GM19467 (cell line): Measurements from ENCODE around the gene ZNF391.
"Not testable (repeated sequence)": the region's sequence is repeated elsewhere in the genome, so short reads cannot be mapped to it uniquely, and the experiment has no call there.

ENCODE experiments used
- ATAC-seq: cut with Tn5 transposase; IDR thresholded peaks from one replicate; pipeline ENCODE4 v1.9.1; 2021; ENCODE audit warnings: mild to moderate bottlenecking, moderate library complexity; ENCODE audit not compliant: unreplicated experiment

The ZNF391 gene

DNA sequence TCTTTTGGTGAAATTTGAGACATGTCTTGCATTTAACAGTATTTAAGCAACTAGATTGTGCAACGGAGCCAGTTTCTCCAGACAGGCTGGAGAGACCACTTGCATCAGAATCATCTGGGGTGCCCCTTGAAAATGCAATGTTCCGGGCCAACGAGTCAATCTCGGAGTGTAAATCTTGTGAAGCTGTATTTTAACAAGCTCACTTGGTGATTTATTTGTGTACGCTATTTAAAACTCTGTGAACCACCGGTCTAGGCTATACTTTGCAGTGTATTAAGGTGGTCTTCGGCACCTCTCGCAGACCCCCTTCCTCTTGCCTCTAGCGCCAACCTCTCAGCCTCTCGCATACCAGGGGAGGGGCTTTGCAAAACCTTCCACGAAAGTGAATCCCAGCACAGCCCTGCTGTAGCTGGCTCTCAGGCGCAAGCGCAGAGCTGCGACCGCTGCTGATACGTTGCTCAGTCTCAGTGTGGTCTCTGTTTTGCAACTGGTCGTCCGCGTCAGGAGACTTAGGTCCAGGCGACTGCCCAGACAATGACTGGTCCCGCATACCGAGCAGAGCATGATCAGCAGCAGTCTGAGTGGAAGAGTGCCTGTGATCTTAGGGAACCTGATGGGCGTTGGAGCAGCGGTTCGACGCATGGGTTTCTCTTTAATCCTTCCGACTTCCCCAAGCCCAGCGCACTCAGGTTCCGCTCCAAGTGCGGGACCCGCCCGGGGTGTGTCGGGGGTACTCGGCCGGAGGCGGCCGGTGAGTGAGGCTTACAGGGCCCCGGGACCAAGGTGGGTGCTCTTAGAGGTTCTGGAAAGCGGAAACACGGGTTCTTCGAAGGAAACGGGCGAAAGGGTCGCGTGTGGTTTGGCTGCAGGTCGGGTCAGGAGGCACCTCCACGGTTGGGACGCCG is at the start of gene ZNF391:
TSS of gene ZNF391 (plus strand) at position 467 of the 905 bp plus-strand sequence. CDS start 11,612 bp downstream, outside the sequence.
- peak; percentile 85 for ATAC-seq

DNA sequence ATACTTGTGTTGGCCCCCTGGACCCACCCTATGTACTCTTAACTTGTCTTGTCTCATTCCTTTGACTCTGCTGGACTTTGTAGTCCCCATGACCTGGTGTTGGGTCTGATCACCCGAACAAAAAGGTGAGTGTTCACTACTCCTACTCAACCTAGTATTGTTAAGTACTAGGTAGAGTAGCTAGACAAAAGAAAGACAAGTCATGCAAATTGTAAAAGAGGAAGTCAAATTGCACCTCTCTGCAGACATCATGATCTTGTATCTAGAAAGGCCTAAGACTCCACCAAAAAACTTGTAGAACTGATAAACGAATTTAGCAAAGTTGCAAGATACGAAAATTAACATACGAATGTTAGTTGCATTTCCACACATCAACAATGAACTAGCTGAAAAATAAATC is 35.7 kb upstream of the ZNF391 start:
- no peak for ATAC-seq

DNA sequence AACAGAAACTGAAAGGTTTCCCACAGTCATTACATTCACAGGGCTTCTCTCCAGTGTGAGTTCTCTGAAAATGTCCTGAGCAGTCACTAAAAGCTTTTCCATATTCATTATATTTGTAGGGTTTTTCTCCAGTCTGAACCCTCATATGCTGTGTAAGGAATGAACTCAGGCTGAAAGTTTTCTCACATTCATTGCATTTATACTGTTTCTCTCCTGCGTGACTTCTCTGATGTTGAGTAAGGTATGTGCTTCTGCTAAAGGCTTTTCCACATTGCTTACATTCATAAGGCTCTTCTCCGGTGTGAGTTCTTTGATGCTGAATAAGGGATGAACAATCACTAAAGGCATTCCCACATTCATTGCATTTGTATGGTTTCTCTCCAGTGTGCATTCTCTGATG is 29.8 kb upstream of the ZNF391 start:
- no peak for ATAC-seq

DNA sequence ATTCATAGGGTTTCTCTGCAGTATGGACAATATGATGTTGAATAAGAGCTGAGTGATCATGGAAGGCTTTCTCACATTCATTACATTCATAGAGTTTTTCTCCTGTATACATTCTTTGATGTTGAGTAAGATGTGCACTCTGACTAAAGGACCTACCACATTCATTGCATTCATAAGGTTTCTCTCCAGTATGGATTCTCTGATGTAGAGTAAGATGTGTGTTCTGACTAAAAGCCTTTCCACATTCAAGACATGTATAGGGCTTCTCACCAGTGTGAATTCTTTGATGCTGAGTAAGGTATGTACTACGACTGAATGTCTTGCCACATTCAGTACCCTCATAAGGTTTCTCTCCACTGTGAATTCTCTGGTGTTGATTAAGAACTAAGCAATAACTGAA is 29.3 kb upstream of the ZNF391 start:
- no peak for ATAC-seq

DNA sequence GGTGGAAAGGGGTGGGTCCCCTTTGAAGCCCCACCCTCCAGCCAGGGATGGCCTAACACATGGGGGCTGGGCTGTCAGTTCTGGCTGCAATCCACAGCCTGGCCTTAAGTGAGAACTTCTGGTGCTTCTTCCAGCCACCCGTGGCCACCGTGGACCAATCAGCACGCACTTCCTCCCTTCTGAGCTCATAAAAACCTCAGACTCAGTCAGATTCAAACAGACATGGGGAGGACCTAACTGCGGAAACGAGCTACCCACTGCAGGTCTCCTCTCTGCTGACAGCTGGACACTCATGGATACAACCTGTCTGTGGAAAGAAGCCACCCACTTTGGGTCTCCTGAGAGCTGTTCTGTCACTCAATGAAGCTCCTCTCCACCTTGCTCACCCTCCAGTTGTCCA is 20.4 kb upstream of the ZNF391 start:
- no peak for ATAC-seq

DNA sequence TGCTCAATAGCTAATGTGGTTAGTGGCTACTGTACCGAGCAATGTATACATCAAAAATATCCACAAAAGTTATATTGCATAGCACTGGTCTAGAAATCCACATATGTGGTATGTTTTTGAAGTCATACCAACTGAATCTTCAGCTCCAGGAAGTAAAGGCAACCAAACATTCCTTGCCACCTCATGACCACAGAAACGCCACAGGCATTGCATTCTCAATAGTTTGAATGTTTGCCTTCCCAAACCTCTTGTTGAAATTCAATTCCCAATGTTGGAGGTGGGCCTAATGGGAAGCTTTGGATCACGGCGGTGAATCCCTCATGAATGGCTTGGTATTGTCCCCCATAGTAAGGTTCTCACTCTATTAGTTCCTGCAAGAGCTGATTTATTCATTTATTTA is 18.2 kb upstream of the ZNF391 start:
- no peak for ATAC-seq

DNA sequence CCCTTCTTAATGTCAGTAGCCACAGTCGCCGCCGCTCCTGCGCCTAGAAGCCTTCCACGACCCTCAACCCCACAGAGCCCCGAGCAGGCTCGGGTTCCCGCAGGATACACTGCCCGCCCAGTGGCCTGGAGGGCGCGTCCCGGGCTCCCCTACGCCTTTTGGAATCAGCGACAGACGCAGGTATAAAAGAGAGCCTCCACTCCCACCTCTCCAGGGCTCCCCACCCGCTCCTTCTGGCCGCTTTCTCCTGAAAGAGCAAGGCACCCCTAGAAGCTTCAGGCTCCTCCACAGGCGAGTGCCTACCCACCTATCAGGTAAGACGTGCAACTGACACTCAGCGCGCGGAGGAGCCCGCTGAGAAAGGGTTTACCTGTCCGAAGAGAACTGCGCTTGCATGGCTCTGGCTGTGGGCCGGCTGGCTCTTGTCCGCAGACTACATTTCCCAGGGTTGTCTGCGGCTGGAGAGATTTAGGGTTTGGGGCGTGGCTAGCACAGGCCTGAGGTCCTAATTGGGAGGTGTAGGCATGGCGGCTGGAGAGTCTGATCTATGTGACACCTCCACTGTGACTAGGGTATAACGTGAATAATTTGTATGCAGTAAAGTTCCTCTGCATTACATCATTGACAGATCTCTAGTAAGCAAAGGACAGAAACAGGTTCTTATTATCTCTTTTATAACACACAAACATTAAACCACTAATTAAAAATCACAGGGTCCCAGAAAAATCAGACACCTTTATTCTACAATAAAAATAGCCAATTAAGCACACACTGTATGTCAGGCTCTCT is 13.5 kb upstream of the ZNF391 start:
- ATAC-seq: no peak

DNA sequence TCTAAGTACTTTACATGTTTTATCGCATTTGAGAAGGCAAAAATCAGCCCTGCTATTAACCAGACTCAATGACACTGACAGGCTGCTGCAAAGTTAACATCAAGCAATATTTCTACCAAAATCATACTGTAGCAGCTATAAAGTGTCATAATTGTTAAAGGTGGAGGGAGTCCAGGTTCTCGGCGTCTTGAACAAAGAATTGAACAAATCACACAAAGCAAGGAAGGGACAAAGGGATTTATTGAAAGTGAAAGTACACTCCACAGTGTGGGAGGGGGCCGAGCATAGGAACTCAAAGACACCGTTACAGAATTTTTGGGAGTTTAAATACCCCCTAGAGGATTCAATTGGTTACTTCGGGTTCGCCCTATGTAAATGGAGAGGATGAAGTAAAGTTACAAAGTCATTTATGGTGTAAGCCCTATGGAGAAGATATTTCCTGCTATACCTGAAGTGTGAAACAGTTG is 12.9 kb upstream of the ZNF391 start:
- ATAC-seq: no peak

DNA sequence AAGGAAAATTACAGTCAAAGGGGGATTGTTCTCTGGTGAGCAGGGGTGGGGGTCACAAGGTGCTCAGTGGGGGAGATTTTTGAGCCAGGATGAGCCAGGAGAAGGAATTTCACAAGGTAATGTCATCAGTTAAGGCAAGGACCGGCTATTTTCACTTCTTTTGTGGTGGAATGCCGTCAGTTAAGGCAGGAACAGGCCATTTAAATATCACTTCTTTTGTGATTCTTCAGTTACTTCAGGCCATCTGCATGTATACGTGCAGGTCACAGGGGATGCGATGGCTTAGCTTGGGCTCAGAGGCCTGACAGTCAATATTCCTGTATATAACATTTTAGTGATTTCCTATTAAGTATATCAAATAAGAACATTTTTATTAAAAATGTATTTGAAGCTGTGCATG is 10.2 kb upstream of the ZNF391 start:
- not testable (repeated sequence) for ATAC-seq

DNA sequence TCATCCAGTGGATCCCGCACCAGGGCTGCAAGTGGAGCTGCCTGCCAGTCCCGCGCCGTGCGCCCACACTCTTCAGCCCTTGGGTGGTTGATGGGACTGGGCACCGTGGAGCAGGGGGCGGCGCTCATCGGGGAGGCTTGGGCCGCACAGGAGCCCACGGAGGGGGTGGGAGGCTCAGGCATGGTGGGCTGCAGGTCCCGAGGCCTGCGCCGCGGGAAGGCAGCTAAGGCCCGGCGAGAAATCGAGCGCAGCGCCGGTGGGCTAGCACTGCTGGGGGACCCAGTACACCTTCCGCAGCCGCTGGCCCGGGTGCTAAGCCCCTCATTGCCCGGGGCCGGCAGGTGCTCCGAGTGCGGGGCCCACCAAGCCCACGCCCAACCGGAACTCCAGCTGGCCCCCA is 7.6 kb upstream of the ZNF391 start:
- ATAC-seq: not testable (repeated sequence)

DNA sequence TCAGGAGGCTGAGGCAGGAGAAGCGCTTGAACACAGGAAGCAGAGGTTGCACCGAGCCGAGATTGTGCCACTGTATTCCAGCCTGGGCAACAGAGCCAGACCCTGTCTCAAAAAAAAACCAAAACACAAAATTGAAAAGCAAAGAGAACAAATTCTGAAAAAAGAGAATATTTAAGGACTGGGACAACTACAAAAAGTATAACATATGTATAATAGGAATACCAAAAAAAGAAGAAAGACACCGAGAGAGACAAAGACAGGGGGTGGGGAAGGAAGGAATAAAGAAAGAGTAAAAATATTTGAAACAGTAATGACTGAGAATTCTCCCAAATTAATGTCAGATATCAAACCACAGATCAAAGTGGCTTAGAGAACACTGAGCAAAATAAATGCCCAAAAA is 5.5 kb upstream of the ZNF391 start:
- no peak for ATAC-seq

DNA sequence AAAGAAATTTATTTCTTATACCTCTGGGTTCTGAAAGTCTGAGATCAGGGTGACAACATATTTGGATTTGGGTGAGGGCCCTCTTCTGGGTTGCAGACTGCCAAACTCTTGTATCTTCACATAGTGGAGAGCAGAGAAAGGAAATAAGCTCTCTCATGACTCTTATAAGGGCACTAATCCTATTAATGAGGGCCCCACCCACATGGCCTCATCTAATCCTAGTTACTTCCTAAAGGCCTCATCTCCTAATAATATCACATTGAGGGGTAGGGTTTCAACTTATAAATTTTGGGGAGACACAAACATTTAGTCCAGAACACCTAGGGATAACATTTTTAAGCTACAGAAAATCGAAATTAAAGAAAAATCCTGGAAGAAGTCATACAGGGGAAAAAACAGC is 5.1 kb upstream of the ZNF391 start:
- no peak for ATAC-seq

DNA sequence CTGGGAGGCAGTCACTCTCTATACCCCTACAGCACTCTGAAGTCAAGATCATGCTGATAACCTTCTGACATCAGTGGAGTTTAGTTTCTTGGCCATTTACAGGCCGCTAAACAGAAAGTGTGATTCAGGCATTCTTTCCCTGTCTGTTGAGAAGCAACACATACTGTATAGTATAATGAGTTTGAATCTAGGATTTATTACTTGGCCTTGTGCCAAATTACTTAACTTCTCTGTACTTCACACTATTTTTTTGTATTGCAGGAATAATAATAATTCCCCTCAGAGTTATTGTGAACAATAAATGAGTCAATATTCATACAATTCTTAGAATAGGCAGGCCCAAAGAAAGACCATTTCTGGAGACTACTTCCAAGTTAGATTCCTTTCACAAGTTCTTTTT is 4.1 kb downstream of the ZNF391 start:
- no peak for ATAC-seq

DNA sequence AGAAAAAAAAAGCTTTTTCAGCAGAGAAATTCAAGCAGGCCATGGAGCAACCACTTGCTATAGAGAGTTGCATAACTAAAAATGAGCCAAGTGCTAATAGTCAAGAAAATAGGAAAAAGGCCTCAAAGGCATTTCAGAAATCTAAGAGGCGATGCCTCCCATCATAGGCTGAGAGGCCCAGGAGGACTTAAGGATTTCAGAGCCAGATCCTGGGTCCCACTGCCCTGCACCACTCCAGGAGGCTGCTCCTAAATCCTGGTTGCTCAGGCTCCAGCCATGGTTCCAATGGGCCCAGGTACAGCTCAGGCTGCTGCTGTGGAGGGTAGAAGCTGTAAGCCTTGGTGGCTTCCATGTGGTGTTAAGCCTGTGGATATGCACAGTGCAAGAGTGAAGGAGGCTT is 5.5 kb downstream of the ZNF391 start:
- no peak for ATAC-seq

DNA sequence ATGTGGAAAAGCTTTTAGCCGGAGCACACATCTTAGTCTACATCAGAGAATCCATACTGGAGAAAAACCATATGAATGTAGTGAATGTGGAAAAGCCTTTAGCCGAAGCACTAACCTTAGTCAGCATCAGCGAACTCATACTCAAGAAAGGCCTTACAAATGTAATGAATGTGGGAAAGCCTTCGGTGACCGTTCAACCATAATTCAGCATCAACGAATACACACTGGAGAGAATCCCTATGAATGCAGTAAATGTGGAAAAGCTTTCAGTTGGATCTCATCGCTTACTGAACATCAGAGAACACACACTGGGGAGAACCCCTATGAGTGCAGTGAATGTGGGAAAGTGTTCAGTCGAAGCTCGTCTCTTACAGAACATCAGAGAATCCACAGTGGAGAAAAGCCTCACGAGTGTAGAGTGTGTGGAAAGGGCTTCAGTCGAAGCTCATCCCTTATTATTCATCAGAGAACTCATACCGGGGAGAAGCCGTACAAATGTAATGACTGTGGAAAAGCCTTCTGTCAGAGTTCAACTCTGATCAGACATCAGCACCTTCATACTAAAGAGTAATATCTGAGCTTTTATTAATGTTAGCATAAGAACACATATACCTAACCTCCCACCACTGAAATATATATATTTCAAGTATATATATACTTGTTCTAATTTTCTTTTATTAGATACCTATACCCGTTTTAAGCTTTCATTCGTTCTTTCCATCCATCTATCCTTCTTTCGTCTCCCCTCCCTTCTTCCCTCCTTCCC is 12.5 kb downstream of the ZNF391 start:
- ATAC-seq: no peak

DNA sequence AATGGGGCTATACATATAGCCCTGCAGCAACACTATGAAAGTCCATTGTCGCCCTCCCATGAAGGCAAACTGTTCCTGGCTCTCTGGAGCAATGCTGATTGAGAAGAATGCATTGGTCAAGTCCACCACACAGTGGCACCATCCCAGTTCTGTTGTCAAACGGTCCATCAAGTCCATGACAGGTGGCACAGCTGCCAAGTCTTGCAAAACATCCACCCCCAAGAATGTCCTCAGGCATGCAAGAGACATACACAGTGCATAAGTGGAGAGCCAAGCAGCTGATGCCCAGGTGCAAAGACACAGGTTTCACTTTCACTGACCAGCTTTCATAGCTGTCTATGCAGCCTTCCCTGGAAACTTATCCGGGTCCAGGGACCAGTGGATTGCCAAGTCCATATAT is 17.5 kb downstream of the ZNF391 start:
- ATAC-seq: no peak

DNA sequence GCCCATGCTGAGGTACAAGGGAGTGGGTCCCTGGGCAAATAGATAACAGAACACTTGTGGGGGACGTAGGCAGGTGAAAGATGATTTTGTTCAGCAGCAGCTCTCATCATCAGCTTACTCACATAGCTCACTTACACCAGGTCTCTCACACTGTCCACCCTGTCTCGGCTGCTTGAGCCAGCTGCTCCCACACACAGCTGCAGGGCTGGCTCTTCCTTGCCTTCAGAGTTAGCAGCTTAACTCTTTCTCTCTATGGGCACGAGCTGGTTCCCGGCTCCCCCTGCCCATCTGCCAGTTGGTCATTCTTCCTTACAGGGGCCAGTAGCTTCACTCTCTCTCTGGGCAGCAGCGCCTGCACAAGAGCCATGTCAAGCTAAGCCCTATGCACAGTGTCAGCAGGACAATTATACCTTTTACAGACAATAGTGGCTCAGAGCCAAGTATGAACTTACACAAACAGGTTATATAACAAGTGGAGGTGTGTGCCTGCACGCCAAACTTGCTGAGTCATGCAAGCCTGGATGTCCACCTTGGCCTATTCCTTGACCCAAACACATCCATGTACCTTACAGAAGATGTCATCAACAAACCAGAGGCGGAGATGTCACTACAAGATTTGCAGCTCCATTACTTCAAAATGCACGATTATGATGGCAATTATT is 18.7 kb downstream of the ZNF391 start:
- ATAC-seq: no peak

DNA sequence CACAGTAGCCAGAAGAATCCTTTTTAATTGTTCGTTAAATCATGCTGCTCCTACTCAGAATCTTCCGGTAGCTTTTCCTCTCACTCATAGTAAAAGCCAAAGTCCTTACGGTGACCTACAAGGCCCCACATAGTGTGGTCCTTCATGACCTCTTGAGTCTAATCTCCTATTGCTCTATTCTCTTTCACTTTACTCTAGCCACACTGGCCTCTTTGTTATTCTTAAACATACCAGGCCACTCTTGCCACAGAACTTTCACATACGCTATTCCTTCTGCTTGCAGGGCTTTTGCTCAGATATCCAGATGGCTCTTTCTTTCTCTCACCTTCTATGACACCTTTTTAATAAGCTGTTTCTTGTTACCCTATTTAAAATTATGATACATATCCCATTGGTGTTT is 25.7 kb downstream of the ZNF391 start:
- ATAC-seq: no peak

DNA sequence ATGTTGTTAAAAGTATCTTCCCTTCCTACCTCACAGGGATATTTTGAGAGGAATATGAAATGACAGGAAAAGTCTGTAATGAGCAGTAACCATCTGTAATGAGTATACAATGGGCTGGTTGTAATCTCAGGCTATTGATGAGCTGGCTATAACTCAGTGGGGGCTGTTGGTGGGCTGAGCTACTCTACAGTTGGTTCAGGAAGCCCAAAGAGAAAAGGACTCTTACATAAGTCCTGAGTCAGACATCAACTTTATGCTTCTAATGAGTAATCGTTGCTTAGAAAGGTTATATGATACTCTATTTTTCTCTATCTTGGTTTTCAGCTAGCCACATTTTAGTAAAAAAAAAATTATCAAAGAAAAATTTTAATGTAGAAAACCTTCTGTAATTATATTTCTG is 26.4 kb downstream of the ZNF391 start:
- no peak for ATAC-seq

DNA sequence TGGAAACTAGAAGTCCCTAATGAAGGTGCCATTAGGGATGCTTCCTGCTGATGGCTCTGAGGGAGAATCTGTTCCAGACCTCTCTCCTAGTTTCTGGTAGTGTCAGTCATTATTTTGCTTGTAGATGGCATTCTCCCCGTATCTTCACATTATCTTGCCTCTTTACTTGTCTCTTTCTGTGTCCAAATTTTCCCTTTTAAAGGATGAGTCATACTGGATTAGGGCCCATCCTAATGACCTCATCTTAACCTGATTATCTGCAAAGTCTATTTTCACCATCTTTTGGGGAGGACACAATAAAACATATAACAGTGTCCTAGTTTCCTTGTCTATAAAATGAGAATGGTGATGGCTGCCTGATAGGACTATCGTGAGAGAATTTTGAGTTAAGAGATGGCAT is 27.3 kb downstream of the ZNF391 start:
- no peak for ATAC-seq

DNA sequence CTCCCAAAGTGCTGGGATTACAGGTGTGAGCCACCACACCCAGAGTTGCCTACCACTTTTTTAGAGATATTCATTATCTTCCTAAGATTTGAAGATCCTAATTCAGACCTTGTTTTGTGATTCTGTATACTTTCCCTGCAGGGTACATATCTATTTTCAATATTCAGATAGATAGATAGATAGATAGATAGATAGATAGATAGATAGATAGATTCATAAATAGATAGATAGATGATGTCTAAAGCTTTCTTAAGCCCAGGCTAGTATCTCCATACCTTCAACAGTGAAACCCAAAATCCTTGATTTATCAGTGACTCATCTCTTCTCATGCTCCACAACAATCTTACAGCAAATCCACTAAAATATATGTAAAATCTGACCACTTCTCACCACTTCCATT is 30.8 kb downstream of the ZNF391 start:
- ATAC-seq: no peak
